SU-DHL-6 (cell line): ENCODE data around the gene PSMC5.

Experiments used
- H2AFZ ChIP-seq: fragments of 200-600 bp; sonication (generic); 2 replicates; pipeline ENCODE4 v1.6.1; 2014; ENCODE audit warnings: low read depth, mild to moderate bottlenecking, moderate library complexity, mixed read lengths, antibody characterized with exemption, low read length; ENCODE audit not compliant: severe bottlenecking
- H3F3A ChIP-seq: fragments of 200-600 bp; shearing (Covaris generic); 2 replicates; pipeline ENCODE4 v1.6.0; 2016; ENCODE audit warnings: antibody characterized with exemption, mild to moderate bottlenecking; ENCODE audit not compliant: insufficient read depth
- H3K27ac ChIP-seq: fragments of 200-600 bp; sonication (generic); 2 replicates; pipeline ENCODE4 v1.5.1; 2016; ENCODE audit warnings: low read depth, mild to moderate bottlenecking, low read length, moderate library complexity, mixed read lengths
- H3K27me3 ChIP-seq: fragments of 200-600 bp; sonication (generic), shearing (Covaris generic); 2 replicates; pipeline ENCODE4 v1.6.0; 2014; ENCODE audit warnings: mild to moderate bottlenecking, low read length
- H3K36me3 ChIP-seq: fragments of 200-600 bp; sonication (generic); 2 replicates; pipeline ENCODE4 v1.6.1; 2014; ENCODE audit warnings: mild to moderate bottlenecking, low read length, mixed read lengths
- H3K4me2 ChIP-seq: fragments of 300-600, 200-600 bp; shearing (Covaris generic), sonication (generic); 2 replicates; pipeline ENCODE4 v1.6.0; 2014; ENCODE audit warnings: low read length, low read depth, mild to moderate bottlenecking; ENCODE audit not compliant: poor library complexity, severe bottlenecking
- H3K4me3 ChIP-seq: fragments of 200-600 bp; sonication (generic); 2 replicates; pipeline ENCODE4 v1.5.1; 2014; ENCODE audit warnings: antibody characterized with exemption, low read length, mild to moderate bottlenecking, mixed read lengths; ENCODE audit not compliant: insufficient read depth, poor library complexity, severe bottlenecking
- H3K79me2 ChIP-seq: fragments of 200-600 bp; sonication (generic); 2 replicates; pipeline ENCODE4 v1.6.1; 2014; ENCODE audit warnings: mild to moderate bottlenecking, low read length, moderate library complexity; ENCODE audit not compliant: insufficient read depth
- H3K9ac ChIP-seq: fragments of 200-600 bp; sonication (generic); 2 replicates; pipeline ENCODE4 v1.7.0; 2014; ENCODE audit warnings: mild to moderate bottlenecking, low read length
- H3K9me2 ChIP-seq: fragments of 200-600 bp; sonication (generic); replicated peaks from 2 replicates; pipeline ENCODE4 v1.6.1; 2014; ENCODE audit warnings: low read length; ENCODE audit not compliant: insufficient read depth
- H3K9me3 ChIP-seq: fragments of 200-600 bp; sonication (generic); 2 replicates; pipeline ENCODE4 v1.6.1; 2014; ENCODE audit warnings: low read length, mixed read lengths; ENCODE audit not compliant: insufficient read depth
- H4K20me1 ChIP-seq: fragments of 200-600 bp; sonication (generic); 2 replicates; pipeline ENCODE4 v1.6.1; 2014; ENCODE audit warnings: low read depth, mild to moderate bottlenecking, antibody characterized with exemption, low read length, moderate library complexity, mixed read lengths
- CTCF ChIP-seq: fragments of 200-600 bp; sonication (generic); IDR thresholded peaks from one replicate; pipeline ENCODE4 v1.5.1; 2017; ENCODE audit warnings: antibody characterized with exemption, mild to moderate bottlenecking, low read length, moderate library complexity; ENCODE audit not compliant: insufficient read depth, poor library complexity, severe bottlenecking
- EZH2phosphoT487 ChIP-seq: fragments of 200-600 bp; sonication (generic), shearing (Covaris generic); conservative IDR thresholded peaks from 2 replicates; pipeline ENCODE4 v1.6.1; 2018; ENCODE audit warnings: mild to moderate bottlenecking, antibody characterized with exemption, low read length, moderate library complexity, mixed read lengths

Gene PSMC5

DNA sequence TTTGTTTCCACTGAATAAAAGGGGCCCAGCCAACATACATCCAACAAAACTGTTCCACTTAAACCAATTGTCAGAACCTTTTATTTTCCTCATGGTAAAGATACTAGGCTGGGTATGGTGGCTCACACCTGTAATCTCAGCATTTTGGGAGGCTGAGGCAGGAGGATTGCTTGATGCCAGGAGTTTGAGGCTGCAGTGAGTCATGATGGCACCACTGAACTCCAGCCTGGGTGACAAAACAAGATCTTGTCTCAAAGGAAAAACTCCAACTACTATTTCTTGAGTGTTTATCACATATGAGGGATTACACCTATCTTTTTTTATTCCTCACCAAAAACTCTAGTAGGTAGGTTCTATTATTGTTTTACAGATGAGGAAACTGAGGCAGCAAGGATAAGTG lies 4.7 kb upstream of the PSMC5 start:
- Histone ChIP-seq H3K27me3 (no peaks in the 10 kb centered on the region), H3K9me3 (no peaks in the 10 kb centered on the region), H3K4me2 (no peak overlapping the region), H3F3A (peaks cover 5% of the 10 kb centered on the region; the same call in 1 of the 2 replicates), H3K4me3 (no peak overlapping the region), H2AFZ (no peak overlapping the region), H4K20me1 (no peaks in the 10 kb centered on the region; the same call in 1 of the 2 replicates), H3K9ac (no peak overlapping the region), H3K27ac (no peak overlapping the region), H3K9me2 (no peaks in the 10 kb centered on the region), H3K36me3 (peaks cover 18% of the 10 kb centered on the region; the same call in 1 of the 2 replicates), H3K79me2 (peaks cover 18% of the 10 kb centered on the region)
- no peak for TF ChIP-seq CTCF
- no peak for TF ChIP-seq EZH2phosphoT487

- no peaks in the 10 kb centered on the region for H3K27me3 ChIP-seq
- no peak overlapping the region for H3K4me2 ChIP-seq
- H3K9me3 ChIP-seq: no peaks in the 10 kb centered on the region
- no peak overlapping the region for H3K4me3 ChIP-seq
- no peaks in the 10 kb centered on the region; the same call in 1 of the 2 replicates for H4K20me1 ChIP-seq
- peaks cover 31% of the 10 kb centered on the region for H3K79me2 ChIP-seq
- H2AFZ ChIP-seq: no peak overlapping the region
- H3K36me3 ChIP-seq: peaks cover 14% of the 10 kb centered on the region; the same call in 1 of the 2 replicates
- H3F3A ChIP-seq: peaks cover 4% of the 10 kb centered on the region; the same call in 1 of the 2 replicates
- TF ChIP-seq EZH2phosphoT487 (no peak), CTCF (no peak)
- no peak overlapping the region for H3K9ac ChIP-seq
- H3K9me2 ChIP-seq: no peaks in the 10 kb centered on the region
- no peak overlapping the region for H3K27ac ChIP-seq
These were observed 3.4 kb upstream of the PSMC5 start for GRCh38 chr17:63823659-63824331.

GRCh38 chr17:63824362-63824761 lies 2.9 kb upstream of the PSMC5 start:
- Histone ChIP-seq H3F3A (no peaks in the 10 kb centered on the region), H3K4me3 (no peak overlapping the region), H3K27ac (no peak overlapping the region), H3K79me2 (peaks cover 37% of the 10 kb centered on the region), H3K36me3 (peaks cover 10% of the 10 kb centered on the region; the same call in 1 of the 2 replicates), H3K9me2 (no peaks in the 10 kb centered on the region), H3K27me3 (no peaks in the 10 kb centered on the region), H2AFZ (no peak overlapping the region), H3K4me2 (no peak overlapping the region), H4K20me1 (no peaks in the 10 kb centered on the region; the same call in 1 of the 2 replicates), H3K9me3 (no peaks in the 10 kb centered on the region), H3K9ac (no peak overlapping the region)
- TF ChIP-seq EZH2phosphoT487: no peak
- TF ChIP-seq CTCF: no peak
